Stimulated activated naive CD4-positive, alpha-beta T cell (primary cell): ENCODE results near the gene FAM20A.
"Not testable (repeated sequence)": the region's sequence is repeated elsewhere in the genome, so short reads cannot be mapped to it uniquely, and the experiment has no call there.

Experiments
- DNase-seq, 6 experiments: peaks; one replicate each; lab custom pipeline; 2025; lab: John Stamatoyannopoulos, UW

Gene FAM20A

DNA sequence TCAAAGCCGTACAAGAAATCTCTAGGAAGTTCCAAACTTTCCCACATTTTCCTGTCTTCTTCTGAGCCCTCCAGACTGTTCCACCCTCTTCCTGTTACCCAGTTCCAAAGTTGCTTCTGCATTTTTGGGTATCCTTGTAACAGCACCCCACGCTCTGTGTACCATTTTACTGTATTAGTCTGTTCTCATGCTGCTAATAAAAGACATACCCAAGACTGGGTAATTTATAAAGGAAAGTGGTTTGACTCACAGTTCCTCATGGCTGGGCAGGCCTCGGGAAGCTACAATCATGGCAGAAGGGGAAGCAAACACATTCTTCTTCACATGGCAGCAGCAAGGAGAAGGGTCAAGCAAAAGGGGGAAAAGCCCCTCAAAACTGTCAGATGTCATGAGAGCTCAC is 82.1 kb downstream of the FAM20A start:
- not testable (repeated sequence) for DNase-seq

DNA sequence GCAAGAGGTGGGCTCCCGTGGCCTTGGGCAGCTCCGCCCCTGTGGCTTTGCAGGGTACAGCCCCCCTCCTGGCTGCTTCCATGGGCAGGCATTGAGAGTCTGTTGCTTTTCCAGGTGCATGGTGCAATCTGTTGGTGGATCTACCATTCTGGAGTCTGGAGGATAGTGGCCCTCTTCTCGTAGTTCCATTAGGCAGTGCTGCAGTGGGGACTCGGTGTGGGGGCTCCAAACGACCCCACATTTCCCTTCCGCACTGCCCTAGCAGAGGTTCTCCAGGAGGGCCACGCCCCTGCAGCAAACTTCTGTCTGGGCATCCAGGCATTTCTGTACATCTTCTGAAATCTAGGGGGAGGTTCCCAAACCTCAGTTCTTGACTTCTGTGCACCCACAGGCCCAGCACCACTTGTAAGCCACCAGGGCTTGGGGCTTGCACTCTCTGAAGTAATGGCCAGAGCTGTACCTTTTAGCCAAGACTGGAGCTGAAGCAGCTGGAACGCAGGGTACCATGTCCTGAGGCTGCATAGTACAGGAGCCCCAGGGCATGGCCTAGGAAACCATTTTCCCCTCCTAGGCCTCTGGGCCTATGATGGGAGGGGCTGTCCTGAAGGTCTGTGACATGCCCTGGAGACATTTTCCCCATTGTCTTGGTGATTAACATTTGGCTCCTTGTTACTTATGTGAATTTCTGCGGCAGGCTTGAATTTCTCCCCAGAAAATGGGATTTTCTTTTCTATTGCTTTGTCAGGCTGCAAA is 82.9 kb downstream of the FAM20A start:
- DNase-seq, result no peak

DNA sequence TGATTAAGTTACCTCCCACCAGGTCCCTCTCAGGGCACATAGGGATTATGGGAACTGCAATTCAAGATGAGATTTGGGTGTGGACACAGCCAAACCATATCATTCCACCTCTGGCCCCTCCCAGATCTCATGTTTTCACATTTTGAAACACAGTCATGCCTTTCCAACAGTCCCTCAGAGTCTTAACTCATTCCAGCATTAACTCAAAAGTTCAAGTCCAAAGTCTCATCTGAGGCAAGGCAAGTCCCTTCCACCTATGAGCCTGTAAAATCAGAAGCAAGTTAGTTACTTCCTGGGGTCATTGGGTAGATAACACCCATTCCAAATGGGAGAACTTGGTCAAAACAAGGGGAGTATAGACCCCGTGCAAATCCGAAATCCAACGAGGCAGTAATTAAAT is 83.6 kb downstream of the FAM20A start:
- DNase-seq, result not testable (repeated sequence)

DNA sequence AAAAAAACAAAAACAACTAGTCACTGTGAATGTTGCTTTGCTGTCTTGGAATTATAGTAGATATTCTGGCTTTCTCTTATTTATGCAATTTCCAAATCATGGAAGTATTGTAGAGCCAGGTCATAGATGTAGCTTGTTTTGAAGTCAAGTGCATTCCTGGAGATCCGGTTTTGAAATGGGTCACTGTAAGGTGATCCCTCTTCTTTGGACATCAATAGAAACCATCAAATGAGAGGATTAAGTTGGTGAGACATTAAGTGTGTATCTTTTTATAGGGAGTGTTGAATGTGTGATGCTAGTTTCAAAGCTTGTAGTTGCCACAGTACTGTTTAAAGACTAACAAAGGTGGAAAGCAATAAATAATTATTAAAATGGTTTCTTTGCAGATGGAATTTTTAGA is 84.4 kb downstream of the FAM20A start:
- no peak for DNase-seq

DNA sequence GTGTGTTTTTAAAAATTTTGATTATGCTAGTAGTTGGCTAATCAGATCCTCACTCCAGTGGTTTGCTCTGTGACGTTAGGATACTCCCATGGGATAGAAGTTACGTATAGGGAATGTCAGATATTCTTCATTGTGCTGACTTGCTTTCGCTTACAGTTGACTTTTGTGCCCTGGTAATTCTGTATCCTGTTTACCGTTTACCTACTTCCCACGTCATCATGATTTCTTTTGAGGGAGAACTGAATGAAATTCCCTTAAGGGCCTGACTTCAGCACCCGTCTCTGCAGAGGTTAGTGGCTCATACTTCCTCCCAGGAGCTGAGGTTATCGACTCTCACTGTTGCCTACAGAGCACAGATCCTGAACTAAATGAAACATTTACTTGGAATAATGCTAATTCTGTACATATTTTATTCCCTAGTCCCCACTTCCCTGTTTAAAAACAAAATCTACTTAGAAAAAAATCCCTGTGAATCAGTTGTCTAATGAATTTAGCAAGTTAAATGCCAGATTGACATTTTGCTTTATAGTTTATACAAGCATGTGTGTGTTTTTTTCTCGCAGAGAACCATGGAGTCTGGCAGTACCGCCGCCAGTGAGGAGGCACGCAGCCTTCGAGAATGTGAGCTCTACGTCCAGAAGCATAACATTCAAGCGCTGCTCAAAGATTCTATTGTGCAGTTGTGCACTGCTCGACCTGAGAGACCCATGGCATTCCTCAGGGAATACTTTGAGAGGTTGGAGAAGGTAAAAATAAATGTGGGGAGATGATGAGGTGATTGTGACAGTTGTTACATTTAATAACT is 86.1 kb downstream of the FAM20A start:
- peak in 1 of 6 experiments; percentile 5 for DNase-seq

DNA sequence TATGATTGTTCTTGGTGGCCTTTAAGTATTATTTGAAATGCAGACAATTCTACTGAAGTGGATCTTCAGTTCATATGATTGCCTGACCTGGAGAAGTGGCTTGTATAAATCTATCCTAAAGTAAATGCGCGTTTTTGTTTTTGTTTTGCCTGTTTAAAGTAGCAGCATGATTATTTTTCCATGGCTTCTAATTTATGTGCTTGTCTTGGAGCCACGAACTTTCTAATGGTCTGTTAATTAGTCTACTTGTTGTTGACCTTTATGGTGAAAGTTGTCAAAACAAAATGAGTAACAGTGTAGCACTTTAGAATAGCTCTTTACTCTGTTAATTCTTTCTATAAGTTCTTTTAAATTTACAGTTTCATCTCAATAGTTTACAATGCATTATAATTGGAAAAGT is 87.2 kb downstream of the FAM20A start:
- DNase-seq, result no peak

DNA sequence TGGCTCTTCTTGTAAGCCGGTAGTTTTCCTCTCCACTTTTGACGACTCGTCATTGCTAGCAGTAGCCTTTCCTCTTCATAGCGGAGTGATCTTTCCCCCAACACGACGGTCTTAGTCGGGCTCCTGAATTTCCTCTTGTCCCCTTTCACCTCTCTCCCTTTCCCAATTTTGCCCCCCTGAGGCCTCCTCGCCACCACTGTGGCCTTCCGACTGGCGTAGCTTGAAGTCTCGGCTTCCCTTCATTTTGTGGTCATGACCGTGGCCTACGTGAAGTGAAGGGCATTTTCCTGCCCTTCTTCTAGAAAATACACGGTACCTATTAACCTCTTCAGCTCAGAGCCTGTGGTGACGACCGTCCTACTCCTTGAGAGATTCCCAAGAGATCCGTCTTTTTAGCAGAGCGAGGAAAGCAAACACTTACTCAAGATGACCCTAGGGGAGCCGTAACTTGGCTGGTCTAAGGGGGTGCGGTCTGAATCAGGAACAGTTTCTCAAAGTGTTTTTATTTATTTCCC is 88.2 kb downstream of the FAM20A start:
- DNase-seq, result peak in 2 of 6 experiments; percentile 55 to 57

DNA sequence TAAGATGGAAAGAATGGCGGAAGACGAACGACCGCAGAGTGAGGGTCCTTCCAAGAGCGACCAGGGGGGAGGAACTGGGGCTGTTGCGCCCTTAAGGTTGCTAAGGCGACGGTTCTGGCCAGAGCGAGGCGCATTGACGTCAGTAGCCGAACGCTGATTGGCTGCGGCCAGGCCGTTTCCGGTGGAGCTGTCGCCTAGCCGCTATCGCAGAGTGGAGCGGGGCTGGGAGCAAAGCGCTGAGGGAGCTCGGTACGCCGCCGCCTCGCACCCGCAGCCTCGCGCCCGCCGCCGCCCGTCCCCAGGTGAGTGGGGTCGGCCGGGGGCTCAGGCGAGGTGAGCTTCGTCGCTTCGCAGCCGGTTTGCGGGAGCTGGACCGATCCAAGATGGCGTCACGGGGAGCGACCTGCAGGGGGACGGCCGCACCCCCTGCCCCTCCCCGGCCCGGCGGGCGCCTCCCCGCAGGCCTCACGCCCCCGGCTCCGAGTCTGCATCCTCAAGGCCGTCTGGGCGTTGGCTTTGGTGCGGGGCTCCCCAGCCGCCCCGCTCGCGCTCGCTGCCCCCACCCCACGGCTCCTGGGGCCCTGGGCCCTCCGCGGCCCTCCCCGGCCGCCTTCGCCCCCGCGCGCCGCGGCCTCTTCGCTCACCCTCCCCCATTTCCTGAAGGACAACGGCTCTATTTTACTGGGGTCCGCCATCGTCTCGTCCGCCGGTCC is 88.8 kb downstream of the FAM20A start, which contains the start of gene PRKAR1A:
Gene PRKAR1A (plus strand): TSS at position 184 of the 713 bp plus-strand sequence. CDS start 2,970 bp downstream, outside the sequence.
- DNase-seq, result peak; percentile 88 to 94 (median 91)

DNA sequence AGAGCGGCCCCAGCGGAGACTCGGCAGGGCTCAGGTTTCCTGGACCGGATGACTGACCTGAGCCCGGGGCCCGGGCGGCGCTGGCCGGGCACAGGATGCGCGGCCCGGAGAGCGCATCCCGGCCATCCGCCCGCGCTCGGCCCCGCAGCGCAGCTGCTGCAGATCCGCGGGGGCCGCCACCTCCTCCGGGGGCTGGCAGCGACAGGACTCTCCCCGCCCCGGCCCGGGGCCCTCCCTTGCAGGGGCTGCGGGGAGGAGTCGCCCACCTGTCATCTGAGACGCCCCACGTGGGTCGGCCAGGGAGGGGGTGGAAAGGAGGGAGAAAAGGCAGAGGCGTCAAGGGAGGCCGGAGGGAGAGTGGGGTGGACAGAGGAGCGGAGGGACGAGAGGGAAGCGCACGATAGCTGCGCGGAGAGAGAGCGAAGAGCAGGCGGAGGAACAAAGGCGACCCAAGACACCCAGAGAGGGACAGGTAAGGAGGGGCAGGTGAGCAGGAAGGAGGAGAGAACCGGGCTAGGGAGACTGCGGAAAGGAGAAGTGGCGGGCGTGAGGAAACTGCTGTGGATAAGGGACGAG is 89.4 kb downstream of the FAM20A start:
- peak in 3 of 6 experiments; percentile 58 to 84 (median 70) for DNase-seq

DNA sequence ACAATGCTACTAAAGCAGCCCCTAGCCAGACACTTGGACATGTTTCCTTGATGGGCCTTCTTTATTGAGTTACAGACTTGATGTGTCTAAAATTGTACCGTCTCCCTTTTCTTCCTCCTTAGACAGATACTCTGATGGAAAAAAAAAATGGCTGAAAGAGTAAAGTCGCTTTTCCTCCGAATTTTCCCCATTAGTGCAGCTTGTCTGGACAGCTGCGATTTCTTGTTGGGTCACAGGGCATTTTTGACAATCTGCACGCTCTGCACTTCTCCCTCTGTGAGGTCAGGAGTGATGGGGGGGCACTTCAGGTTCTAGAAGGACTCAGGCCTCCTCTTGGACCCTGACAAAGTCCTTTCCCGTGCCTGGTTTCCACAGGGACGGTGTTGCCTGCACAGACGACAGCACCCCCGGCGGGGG is 89.9 kb downstream of the FAM20A start:
- DNase-seq, result no peak

DNA sequence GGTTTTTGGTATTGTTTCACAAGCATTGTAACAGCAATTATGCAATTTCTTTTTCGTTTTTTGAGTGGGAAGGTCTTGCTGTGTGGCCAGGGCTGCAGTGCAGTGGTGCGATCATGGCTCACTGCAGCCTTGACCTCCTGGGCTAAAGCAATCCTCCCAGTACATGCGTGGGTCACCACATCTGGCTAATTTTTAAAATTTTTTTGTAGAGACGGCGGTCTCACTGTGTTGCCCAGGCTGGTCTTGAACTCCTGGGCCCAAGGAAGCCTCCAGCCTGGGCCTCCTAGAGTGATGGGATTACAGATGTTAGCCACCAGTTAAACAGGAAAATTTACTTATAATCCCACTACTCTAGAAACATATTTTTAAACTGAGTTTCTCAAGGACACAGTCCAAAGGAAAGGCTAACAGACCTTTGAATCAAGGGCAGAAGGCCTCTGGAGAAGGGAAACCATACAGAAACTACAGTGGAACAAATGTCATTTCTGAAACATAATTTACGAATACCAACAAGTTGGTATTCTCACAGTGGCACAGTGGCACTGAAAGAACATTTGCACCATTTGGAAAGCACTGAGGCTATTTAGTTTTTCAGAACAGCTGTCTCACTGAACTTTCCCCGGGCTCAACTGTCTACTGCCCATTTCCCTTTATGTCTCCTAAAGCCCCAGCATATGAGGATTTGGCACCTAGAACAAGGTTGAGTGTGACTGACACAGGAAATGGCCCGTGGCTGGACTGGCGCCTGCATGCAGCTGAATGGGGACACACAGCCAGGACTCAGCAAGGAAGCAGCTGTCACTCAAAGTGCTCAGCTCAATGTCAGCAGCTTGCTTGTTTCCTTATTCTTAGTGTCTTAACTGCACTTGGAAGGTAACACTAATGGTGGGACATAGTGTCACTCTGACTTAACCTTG is 91.8 kb downstream of the FAM20A start:
- no peak for DNase-seq

DNA sequence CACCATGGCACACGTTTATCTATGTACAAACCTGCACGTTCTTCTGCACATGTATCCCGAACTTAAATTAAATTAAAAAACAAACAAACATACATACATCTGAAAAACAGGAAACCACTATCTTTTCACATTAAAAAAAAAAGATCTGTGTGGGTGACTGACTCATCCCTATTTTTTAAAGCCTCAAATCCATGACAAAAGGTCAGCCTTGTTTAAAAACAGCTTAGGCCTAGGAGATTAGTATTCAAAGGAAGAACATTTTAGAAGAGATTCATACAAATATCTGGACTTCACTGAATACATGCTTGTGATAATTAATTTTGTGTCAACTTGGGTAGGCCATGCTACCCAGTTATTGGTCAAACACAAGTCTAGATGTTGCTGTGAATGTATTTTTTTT is 93.6 kb downstream of the FAM20A start:
- DNase-seq, result no peak

DNA sequence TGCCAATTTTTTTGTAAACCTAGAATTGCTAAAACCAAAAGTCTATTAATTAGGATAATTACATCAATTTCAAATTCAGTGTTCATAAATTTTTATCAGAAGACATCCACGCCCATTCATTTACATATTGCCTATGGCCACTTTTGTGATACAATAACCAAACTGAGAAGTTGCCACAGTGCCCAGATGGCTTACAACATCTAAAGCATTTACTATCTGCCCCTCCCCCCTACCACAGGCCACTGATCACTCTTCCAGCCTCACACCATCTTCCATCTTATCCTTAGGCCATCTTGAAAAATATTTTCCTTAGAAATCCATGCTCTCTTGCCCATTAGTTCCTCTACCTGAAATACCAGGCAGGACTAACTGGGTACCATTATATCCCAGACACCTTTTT is 95.2 kb downstream of the FAM20A start:
- no peak for DNase-seq

DNA sequence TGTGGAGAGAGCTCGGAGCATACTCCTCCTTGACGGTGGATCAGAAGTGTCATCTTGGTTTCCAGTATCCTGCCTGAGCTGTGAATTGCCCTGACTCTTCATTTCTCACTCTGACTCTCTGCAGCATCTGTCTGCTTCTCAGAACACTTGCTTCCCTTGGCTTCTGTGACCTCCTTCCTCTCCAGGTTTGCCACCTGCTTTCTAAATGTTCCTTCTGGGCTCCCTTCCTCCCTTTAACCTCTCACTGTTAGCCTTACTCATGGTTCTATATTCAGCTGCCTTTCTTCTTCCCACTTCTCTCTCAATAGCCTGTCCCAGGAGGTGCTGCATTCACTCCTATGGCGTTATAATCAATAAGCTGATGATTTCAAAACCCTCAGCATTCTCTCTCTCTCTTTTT is 100.1 kb downstream of the FAM20A start:
- no peak for DNase-seq

DNA sequence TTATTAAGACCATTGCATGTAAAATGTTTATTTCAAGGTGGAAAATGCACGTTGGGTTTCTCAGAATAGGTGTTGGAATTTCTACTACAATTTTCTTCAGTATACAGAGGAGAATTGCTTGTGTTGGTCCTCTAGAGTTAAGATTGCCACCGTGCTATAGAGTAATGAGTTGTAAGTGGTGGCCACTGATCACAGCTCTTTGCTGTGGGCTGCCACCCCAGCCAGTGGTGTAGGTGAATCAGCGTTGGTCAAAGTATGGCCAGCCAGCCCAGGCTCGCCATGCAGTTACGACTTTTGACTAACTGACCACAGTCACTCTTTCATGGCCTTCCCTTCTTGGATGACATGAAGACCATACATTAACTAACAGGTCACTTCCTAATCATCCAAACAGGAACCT is 101.6 kb downstream of the FAM20A start:
- DNase-seq, result no peak

DNA sequence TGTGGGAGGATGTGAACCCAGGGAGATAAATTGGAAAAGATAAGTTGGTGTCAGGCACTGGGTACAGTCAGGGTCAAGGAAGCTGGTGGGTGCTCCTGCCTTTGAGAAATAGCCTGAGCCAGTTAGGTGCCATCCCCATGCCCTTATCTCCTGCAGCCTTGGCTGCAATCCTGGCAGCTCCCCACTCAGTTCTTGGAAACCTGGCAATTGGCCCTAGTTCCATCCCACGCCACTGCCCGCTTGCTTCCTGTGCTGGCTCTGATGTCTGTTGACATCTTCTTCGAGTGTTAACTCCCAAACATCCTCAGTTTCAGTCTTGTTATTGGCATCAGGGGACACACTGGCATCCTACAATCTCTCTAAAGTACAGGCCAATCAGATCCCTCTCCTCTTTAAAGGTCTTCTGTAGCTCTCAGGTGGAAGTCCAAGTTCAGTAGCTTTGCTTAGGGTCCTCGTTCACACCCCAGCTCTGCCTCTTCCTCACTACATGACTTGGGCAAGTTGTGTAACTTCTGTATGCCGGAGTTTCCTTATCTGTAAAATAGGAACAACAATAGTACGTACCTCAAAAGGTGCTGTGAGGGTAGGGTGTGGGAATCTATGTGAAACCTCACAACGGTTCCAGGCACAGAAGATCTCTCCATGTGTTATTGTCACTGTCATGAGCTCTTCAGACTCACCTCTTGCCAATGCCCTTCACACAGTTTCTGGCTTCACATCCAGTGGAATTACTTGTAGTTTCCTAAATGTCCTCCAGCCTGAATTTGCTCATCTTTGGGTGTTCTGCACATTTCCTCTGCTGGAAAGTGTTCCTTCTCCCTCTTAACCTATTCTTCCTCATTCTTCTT is 102.5 kb downstream of the FAM20A start:
- no peak for DNase-seq

DNA sequence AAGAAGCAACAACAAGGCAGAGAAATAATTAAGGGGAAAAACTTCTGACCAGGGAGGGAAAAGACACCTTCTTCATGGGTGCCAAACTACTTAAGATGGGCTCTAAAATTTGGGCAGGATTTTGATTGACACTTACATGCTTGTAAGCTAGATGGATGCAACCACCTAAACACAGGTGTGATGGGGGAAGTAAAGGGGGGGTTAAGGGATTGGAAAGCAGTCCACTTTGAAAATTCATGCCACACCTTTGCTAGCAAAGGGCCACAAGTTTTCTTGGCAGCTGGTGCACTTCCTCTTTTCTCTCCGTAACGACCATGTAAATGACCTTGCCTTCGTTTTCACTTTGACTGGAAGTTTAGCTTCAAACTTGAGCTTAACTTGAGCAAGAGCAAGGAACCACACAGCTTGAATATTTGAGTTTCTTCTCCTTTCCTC is 103.3 kb downstream of the FAM20A start:
- DNase-seq, result no peak

DNA sequence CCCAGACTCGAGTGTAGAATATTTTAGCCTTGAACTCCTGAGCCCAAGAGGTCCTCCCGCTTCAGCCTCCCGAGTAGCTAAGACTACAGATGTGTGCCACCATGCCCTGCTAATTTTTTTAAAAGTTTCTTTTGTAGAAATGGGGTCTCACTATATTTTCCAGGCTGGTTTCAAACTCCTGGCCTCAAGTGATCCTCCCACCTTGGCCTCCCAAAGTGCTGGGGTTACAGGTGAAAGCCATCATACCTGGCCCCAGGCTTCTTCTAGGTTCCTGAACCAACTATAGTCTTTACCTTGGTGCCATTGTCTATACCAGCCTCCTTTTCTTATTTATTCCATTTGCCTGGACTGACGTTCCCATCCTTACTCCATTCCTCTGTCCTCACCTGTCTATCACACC is 106.1 kb downstream of the FAM20A start:
- DNase-seq, result no peak

DNA sequence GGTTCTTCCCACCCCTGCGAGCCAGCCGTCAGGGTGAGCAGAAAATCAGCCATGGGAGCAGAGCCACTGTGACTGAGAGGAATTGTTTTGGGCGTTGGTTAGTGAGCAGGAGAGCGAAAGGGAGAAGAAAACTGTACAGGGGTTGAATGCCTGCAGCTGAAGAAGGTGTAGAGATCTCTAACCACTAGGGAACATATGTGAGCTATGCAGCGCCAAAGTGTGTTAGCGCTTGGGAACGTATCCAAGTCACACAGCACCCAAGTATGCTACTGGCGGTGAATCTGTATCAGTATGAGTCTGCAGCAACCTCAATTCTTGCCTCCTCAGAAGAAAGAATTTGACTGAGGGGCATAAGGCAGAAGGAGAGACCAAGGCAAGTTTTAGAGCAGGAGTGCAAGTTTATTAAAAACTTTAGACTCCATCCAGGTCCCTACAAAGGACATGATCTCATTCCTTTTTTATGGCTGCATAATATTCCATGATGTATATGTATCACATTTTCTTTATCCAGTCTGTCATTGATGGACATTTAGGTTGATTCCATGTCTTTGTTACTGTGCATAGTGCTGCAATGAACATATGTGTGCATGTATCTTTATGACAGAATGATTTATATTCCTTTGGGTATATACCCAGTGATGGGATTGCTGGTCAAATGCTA is 108.6 kb downstream of the FAM20A start:
- DNase-seq, result not testable (repeated sequence)
